Stomach (tissue), 4 donors: ENCODE measurements around the gene CEP76.

Experiments
- EP300 ChIP-seq: sonication (generic); formaldehyde crosslinking; IDR thresholded peaks from one replicate; pipeline ENCODE4 v1.6.1; 2017; ENCODE audit warnings: antibody characterized with exemption
- POLR2AphosphoS5 ChIP-seq, 3 donors: sonication (generic); formaldehyde crosslinking; IDR thresholded peaks; one replicate each; pipeline ENCODE4 v1.6.1; 2016; ENCODE audit warnings: antibody characterized with exemption in 3 of 3
- TF ChIP-seq, protein P1 (sequence below), 7 experiments: fragments of 450-650 bp in 4 of 7; fragments of 200-600 bp in 3 of 7; sonication (generic) in 3 of 7; IDR thresholded peaks; one replicate each; pipeline ENCODE4 v1.5.1; 2016 to 2019; ENCODE audit warnings: antibody characterized with exemption in 7 of 7, control low read depth in 2 of 7, mild to moderate bottlenecking in 1 of 7

DNA sequence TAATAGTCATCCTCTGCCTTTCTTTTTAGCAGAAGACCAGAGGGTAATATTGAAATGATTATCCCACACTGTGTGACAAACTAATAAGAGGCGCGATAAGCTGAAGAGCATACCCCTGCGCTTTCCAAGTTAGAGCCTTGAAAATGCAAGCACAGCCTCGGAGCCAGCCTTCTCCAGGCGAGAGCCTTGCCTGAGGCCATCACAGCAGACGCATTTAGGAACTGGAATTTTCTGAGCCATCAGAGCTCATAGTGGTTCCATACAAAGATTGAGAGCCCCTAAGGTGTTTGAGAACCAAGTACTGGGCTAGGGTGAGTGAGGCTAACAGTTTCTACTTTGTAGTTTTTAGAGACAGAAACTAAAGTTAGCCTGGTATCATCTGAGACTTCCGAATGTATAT lies 20.2 kb upstream of the CEP76 start:
- TF ChIP-seq, protein P1, sequence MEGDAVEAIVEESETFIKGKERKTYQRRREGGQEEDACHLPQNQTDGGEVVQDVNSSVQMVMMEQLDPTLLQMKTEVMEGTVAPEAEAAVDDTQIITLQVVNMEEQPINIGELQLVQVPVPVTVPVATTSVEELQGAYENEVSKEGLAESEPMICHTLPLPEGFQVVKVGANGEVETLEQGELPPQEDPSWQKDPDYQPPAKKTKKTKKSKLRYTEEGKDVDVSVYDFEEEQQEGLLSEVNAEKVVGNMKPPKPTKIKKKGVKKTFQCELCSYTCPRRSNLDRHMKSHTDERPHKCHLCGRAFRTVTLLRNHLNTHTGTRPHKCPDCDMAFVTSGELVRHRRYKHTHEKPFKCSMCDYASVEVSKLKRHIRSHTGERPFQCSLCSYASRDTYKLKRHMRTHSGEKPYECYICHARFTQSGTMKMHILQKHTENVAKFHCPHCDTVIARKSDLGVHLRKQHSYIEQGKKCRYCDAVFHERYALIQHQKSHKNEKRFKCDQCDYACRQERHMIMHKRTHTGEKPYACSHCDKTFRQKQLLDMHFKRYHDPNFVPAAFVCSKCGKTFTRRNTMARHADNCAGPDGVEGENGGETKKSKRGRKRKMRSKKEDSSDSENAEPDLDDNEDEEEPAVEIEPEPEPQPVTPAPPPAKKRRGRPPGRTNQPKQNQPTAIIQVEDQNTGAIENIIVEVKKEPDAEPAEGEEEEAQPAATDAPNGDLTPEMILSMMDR (IDR thresholded peaks at IDR 0.05), result no peak
- TF ChIP-seq EP300 (no peak), POLR2AphosphoS5 (IDR thresholded peaks at IDR 0.05) (no peak)
